ENCODE results near the gene RASA2.

The RASA2 gene

DNA sequence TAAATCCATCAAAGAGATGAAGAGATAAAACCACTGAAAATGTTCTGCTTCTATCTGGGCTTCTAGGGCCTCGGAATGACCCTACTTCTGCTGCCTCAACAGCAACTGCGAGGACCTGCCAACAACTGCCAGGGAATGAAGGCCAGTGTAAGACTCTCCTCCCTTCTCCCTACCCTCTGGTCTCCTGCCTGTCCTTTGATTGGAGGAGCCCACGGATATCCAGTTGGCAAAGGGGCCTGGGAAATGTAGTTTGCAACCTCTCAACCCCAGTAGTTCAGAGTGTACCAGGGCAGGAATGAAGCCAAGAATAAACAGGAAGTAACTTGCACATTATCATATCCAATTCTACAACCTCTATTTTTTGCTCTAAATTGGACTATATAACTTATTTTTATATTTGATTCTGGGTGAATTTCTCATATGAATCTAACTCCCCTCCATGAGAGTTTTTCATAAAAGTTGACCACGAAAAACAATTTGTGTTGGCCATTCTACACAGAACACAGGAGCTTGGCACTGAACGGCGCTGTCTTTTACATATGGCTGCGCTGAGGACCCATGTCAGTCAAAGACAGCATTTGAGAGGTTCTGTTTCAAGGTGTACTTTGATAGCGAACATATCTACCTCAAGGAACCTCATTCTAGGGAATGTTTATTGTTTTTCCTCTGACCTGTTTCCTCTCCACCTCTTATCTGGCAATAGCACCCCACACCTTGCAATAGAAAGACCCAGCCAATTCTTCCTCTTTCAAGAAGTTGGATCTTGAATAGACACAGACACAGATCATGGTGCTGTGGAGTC lies 160.1 kb downstream of the RASA2 start:
- DNase-seq (ENCODE audit: low read depth) = no peak

DNA sequence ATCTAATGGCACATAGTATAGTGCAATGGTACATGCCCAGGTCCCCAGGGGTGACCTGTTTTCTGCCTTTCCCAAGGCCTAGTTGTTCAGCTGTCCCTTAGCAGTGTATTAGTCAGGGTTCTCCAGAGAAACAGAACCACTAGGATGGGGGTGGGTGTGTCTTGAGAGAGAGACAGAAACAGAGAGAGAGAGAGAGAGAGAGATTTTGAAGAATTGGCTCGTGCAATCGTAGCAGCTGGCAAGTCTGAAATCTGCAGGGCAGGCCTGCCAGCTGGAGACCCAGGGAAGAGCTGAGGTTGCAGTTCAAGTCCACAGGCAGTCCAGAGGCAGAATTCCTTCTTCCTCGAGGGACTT lies 160.7 kb downstream of the RASA2 start:
- no peak for DNase-seq (ENCODE audit: low read depth)

DNA sequence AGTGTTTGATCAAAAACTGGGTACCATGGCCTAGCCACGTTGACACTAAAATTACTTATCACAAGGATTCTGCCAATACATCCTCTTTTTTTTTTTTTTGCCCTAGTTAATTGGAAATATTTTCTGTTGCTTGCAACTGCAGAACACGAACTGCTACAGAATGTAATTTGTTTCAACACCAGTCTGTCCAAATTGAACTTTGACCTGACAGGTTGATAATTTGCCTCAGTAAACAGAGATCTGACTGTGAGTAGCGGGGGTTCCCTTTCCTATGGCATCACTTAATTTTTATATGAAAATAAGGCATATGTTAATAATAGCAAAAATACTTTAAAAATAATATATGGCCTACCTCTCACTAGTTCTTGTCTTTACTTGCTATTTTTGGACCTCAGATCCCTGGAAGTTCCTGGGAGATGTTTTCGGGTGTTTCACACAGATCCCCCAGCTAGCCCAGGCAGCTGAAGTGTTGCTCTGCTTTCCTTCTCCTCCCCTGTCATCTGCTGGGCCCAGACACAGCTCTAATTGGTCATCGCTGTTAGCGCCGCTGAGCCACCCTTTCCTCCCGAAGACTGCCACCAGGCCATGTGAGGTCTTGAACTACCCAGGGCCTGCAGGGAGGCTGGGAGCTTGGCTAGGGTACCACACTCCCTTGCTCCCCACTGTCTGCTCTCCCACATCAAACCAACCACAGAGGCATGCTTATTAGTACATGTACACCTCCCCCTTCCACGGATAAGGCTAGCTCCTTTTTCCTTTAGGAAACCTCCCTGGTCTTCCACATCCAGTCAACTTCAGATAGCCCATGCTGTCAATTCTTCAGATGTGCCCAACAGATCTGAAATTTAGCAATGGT lies 161.5 kb downstream of the RASA2 start:
- no peak for DNase-seq (ENCODE audit: low read depth)

DNA sequence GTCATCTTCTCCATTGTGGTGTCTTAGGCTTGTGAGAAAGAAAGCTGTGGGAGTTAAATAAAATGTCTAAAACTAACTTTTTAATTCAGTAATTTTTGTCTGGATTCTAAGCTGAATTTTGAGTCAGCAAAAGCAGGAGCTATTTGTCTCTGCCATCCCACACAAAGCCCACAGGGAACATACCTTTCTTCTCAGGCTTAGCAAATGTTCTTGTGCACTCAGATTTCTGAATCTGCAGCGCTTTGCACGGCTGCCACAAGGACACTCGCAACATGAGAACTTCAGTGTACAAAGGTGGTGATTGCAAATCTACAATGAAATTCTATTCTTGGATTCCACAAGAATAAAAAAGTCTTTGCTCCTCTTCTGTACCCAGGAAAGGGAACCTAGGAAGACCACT lies 163.0 kb downstream of the RASA2 start:
- no peak for DNase-seq (ENCODE audit: low read depth)

DNA sequence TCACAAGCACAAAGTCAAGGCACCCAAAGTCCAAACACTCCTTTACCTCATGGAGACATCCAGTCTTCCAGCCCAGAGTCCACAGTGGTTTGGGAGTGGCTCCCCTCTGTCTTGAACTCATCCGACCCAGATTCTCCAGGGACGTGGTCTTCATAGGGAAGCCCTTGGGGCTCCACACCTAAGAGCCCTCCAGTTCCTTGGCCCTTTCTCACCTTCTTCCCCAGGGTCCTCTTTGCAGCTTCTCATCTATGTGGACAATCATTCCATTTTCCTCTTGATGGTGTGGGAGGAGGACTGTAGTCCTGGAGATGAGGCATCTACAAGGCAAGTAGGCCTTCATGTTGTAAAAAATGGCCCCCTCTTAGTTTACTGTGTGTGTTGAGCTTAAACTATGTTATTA lies 164.0 kb downstream of the RASA2 start:
- no peak for DNase-seq (ENCODE audit: low read depth)

DNA sequence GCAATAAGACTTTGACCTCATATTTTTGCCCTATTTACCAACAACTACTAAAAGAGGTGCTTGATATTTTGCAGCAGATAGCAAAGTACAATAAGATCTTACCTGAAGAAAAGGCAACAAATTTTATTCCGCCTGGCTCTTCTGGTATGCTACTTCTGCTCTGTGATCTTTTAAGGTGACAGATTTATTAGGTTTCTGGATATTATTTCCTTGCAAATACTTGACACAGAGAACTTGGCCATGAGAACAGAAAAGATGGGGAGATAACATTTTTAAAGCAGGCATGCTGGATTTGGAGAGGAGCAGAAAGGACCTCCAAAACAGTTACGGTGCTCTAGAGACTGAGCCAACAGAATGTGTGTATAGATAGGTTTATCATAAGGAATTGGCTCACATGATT lies 164.6 kb downstream of the RASA2 start:
- DNase-seq (ENCODE audit: low read depth) = no peak

DNA sequence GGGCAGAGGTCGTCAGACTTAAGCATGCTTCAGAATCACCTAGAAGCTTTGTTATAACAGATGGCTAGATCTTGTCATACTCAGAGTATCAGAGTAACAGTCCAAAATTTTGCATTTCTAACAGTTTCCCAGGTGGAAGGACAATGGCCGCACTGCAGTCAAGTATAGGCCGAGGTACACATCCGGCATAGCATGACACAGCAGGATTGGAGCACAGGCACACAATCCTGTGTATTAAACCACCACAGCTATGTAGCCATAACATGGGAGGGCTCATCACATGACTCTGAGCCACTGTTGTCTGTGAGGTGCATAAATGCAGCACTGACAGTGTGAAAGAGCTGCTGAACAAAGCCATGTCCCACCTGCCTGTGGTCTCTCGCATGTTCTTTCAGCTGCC lies 165.5 kb downstream of the RASA2 start:
- no peak for DNase-seq (ENCODE audit: low read depth)

DNA sequence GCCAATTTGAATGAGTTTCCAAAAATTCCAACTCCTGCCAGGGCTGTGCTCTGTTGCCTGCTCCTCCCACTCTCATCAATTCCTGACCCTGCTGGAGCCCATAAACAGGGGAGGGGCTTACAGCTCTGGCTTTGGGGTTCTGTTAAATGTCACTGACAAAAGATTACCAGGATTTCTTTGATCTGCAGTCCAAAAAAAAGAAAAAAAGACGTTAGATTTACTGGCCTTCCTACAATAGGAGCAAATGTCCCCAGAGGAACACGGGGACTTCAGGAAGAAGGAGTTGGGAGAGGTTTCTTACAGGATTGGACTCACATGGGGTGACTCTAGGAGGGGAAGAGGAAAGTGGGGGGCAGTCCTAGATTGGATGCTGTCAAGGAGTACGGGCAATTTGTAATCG lies 167.0 kb downstream of the RASA2 start:
- DNase-seq (ENCODE audit: low read depth) = no peak

DNA sequence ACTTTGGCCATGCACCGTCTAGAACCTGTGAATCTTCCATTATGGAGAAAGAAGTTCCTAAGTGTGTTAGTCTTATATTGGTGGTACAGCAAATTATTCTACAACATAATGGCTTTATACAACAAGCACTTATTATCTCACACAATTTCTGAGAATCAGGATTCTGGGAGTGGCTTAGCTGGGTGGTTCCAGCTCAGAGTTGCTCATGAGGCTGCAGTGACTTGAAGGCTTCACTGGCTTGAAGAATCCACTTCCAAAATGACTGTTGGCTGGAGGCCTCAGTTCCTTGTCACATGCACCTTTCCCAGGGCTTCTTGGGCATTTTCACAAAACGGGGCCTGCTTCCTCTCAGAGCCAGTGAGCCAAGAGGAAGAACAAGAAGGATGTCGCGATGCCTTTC lies 169.0 kb downstream of the RASA2 start:
- no peak for DNase-seq (ENCODE audit: low read depth)

DNA sequence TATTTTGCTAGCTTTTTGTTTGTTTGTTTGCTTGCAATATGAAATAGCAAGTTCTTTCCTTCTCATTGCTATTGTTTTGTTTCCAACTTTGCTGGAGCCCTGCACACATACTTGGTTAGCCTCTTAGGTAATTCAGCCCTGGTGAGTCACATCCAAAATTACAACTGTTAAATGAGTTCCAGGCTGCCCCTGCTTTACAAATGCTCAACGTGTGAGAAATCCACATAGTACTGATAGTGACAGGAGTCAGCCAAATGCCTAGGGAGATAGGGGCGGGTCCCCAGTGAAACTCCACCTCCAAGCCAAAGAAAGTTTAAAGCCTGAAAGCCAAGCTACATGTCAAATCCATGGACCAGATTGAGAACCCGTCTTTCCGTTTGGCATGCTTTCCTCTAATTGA lies 169.9 kb downstream of the RASA2 start:
- DNase-seq (ENCODE audit: low read depth) = no peak

DNA sequence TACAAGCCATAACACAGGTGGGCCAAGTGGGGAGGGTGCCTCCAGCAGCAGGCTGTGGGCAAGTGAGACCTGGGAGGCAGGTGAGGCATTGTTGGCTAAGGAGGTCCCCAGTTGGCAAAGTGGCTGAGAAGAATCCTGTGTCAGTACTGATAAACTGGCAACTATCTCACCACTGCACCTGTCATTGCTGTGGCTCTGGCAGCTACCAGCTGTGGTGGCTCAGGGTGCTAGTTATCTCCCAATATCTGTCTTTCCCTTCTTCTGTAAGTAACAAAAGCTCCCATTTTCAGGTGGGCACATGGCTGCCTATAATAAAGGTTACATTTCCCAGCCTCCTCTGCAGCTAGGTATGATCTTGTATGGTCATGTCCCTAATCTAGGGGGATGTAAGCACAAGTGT lies 170.7 kb downstream of the RASA2 start:
- no peak for DNase-seq (ENCODE audit: low read depth)

DNA sequence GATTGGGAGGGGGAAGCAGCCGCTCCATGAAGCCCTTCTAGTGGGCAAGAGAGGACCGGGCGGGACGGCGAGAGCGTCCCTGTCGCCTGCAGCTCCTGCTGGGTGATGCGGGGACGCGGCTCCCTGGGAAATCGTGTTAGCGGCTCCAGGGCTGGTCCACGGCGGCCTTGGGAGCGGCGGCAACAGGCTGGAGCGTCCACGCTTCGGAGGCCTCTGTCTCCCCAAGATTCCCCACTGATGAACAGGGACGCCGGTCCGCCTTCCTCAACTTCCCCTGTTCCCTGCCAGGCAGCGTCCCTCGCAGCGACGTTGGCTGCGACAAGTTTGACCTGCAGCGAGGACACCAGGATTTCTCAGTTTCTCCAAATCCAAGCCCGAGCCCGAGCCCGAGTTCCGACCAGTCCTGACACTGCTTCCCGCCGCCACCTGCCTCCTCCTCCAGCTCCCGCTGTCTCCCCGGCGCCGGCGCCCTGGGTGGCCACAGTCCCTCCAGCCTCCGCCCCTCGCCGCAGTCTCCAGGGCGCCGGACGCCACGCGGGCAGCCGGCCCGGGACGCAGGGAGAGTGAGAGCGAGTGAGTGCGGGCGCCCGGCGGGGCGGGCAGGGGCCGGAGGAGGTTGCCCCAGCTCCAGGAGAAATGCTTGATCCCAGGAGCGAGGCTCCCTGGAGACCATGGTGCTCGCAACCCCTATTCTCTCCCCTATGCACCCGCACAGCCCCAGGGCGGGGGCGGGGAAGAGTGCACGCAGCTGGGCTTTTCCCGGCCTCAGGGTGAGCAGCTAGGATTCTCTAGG lies 173.2 kb downstream of the RASA2 start:
- no peak for DNase-seq (ENCODE audit: low read depth)

DNA sequence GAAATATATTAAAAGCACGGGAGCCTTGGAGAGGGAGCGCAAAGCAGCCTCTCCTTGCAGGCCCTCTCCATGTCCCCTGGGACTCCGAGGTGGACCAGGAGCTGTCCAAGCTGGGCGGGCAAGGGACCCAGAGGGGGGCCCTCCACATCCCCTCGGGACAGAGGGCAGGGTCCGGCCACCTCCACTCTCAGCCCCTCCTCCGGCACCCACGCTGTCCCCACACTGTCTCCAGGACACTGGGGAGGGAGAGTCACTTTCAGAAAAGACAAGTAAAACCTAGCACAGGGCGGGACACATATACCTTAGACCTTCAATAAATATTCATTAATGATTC lies 173.8 kb downstream of the RASA2 start:
- no peak for DNase-seq (ENCODE audit: low read depth)

DNA sequence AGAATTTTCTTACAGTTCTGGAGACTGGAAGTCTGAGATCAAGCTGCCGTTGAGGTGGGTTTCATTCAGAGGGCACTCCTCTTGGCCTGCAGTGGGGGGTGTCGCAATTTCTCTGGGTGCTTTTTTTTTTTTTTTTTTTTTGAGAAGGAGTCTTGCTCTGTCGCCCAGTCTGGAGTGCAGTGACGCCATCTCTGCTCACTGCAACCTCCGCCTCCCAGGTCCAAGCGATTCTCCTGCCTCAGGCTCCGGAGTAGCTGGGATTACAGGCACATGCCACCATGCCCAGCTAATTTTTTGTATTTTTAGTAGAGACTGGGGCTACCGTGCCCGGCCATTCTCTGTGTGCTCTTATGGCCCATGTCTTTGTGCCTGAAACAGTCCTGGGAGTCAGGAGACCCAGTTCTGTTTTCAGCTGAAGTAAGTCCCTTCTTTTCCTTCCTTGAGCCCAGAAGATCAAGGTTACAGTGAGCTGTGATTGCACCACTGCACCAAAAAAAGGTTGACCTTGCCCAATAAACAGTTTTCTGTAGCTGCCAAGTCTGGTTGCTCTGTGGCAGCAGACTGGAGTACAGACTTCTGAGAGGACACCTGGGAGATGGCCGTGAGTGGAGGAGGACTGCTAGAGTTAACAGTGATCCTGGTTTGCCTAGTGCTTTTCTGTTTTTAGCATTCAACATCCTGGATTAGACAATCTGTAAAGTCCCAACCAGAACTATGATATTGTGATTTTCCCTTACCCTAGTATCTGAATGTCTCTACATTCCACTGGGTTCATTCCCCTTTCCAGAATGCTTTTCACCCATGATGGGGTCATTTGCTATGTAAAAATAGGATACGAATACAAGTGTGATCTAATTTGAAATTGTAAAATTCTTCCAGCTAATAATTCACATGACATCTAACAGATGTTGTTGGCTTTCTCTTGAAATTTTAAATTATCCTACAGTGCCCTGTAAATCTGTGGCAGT lies 174.7 kb downstream of the RASA2 start:
- no peak for DNase-seq (ENCODE audit: low read depth)

DNA sequence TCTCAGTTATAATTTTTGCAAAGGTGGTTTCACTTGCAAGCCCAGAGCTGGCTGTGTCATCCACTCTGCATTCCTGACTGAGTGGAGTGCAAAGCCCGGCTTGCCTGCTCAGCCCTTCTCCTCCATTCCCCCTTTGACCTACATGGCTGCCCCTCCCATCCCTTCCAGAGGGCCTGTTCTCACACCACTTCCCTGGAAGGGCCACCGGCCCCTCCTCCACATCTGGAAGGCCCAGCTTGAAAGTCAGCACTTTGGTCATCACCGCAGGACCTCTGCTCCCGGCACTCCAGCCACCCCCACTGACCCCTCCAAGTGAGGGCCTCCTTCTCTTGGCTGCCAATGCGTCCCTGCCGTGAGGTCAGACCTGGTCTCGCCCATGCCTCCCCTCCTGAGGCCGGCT lies 177.2 kb downstream of the RASA2 start:
- DNase-seq (ENCODE audit: low read depth) = no peak
